ENCODE data around the gene RIPPLY3.
"Not testable (repeated sequence)": the region's sequence is repeated elsewhere in the genome, so short reads cannot be mapped to it uniquely, and the experiment has no call there.

The RIPPLY3 gene

DNA sequence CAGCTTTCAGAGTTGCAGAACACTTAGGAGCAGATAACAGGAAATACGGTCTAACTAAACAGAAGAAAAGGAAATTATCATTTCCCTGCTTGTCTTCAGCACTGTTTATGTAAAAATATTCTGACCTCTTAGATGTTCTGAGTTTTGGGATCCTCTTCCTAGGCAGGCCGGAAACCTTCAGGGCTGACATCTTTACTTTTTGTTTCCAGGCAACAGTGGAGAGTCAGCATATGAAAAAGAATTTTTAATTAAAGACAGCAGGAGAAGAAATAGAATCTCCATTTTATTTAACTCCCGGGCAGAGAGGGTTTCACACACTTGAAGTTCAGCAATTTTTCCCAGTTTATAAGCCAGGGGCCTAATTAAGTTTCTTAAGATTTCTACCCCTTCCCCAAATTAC, 5.1 kb upstream of the RIPPLY3 start:
- no peak overlapping the region; the same call in 1 of the 2 replicates for H2AFZ ChIP-seq (ENCODE audit: low read depth)
- no peaks in the 10 kb centered on the region for H4K20me1 ChIP-seq (ENCODE audit: insufficient read depth)
- H3K4me3 ChIP-seq (IDR thresholded peaks at IDR 0.05; ENCODE audit: insufficient read depth, low read depth, low read length): no peak overlapping the region
- no peaks in the 10 kb centered on the region for H3K79me2 ChIP-seq (ENCODE audit: insufficient read depth, low read depth)
- no peak overlapping the region for H3K4me2 ChIP-seq
- TF ChIP-seq, protein P1, sequence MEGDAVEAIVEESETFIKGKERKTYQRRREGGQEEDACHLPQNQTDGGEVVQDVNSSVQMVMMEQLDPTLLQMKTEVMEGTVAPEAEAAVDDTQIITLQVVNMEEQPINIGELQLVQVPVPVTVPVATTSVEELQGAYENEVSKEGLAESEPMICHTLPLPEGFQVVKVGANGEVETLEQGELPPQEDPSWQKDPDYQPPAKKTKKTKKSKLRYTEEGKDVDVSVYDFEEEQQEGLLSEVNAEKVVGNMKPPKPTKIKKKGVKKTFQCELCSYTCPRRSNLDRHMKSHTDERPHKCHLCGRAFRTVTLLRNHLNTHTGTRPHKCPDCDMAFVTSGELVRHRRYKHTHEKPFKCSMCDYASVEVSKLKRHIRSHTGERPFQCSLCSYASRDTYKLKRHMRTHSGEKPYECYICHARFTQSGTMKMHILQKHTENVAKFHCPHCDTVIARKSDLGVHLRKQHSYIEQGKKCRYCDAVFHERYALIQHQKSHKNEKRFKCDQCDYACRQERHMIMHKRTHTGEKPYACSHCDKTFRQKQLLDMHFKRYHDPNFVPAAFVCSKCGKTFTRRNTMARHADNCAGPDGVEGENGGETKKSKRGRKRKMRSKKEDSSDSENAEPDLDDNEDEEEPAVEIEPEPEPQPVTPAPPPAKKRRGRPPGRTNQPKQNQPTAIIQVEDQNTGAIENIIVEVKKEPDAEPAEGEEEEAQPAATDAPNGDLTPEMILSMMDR (conservative IDR thresholded peaks at IDR 0.05; ENCODE audit: low read depth, low read length): no peak
- no peaks in the 10 kb centered on the region for H3K4me1 ChIP-seq (ENCODE audit: low read depth, poor library complexity, severe bottlenecking)
- H3K27ac ChIP-seq: no peak overlapping the region
- no peaks in the 10 kb centered on the region for H3K36me3 ChIP-seq (ENCODE audit: insufficient read depth)
- no peak overlapping the region for H3K9ac ChIP-seq
- H3K27me3 ChIP-seq (ENCODE audit: insufficient read depth, low read depth): no peaks in the 10 kb centered on the region

DNA sequence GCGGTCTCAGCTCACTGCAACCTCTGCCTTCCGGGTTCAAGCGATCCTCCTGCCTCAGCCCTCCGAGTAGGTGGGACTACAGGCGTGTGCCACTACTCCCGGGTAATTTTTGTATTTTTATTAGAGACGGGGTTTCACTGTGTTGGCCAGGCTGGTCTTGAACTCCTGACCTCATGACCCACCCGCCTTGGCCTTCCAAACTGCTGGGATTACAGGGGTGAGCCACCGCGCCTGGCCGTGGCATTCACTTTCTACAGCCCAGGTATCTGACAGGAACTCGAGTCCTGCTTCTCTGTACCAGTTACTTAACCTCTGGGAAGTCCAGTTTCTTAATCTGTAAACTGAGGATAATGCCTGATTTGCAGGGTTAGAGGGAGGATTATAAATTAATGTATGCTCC, 3.7 kb upstream of the RIPPLY3 start:
- not testable (repeated sequence) for H3K36me3 ChIP-seq (ENCODE audit: insufficient read depth); H3K4me1 ChIP-seq (ENCODE audit: low read depth, poor library complexity, severe bottlenecking); H3K9ac ChIP-seq; H3K27me3 ChIP-seq (ENCODE audit: insufficient read depth, low read depth); H3K79me2 ChIP-seq (ENCODE audit: insufficient read depth, low read depth); H3K4me3 ChIP-seq (IDR thresholded peaks at IDR 0.05; ENCODE audit: insufficient read depth, low read depth, low read length); H3K4me2 ChIP-seq; H4K20me1 ChIP-seq (ENCODE audit: insufficient read depth); H3K27ac ChIP-seq; H2AFZ ChIP-seq (ENCODE audit: low read depth)

DNA sequence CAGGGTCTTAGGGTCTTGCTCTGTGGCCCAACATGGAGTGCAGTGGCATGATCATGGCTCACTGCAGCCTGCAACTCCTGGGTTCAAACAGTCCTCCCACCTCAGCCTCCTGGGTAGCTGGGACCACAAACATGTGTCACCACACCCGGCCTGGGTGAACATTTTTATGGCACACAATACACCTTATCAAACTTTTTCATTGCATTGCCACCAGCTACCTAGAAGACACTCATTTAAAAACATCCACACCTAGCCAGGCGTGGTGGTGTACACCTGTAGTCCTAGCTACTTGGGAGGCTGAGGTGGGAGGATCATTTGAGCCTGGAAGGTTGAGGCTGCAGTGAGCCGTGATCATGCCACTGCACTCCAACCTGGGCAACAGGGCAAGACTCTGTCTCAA, 2.6 kb upstream of the RIPPLY3 start:
- H3K9ac ChIP-seq; H3K4me3 ChIP-seq (IDR thresholded peaks at IDR 0.05; ENCODE audit: insufficient read depth, low read depth, low read length); H4K20me1 ChIP-seq (ENCODE audit: insufficient read depth): not testable (repeated sequence)

DNA sequence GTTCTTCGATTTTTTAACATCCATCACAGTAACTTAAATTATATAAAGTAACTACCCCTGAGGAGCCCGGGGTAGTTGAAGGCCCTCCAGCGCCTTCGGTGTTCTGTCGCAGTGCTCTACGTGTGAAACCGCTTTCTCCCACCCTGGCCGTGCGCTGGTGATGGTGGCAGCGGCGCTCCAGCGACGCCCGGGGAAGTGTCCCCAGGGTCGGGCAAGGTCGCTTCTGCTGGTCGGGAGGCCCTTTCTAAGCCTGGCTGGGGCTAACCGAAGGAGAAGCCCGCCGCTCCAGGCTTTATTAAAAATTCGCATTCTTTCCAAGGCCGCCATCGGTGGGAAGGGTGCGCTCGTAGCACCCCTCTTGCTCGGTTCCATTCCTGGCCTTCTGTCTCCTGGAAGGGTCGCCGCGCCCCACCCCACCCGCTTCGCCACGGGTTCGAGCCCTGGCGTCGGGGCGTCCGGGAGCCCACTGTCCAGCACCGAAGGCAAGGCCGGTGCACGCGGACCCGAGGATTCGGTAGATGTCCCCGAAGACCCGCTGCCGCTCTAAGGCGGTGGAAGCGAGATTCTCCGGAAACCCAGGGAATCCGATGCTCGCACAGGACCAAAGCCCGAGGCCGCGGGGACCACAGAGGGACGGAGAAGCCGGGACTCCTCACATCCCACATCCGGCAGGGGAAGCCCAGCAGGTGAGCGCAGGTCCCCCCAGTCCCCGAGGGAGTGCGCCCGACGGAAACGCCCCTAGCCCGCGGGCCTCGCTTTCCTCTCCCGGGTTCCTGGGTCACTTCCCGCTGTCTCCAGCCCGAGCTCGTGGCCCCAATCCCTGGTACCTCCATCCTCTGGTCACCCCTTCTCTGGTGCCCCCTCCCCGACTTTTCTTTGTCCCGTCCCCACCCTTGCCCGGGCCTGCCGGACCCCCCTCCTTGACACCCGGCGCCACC, 685 bp upstream of the RIPPLY3 start:
- no peak overlapping the region for H3K9ac ChIP-seq
- no peak overlapping the region for H3K4me2 ChIP-seq
- H3K79me2 ChIP-seq (ENCODE audit: insufficient read depth, low read depth): no peaks in the 10 kb centered on the region
- H3K4me3 ChIP-seq (IDR thresholded peaks at IDR 0.05; ENCODE audit: insufficient read depth, low read depth, low read length): no peak overlapping the region
- no peaks in the 10 kb centered on the region for H4K20me1 ChIP-seq (ENCODE audit: insufficient read depth)
- H3K36me3 ChIP-seq (ENCODE audit: insufficient read depth): no peaks in the 10 kb centered on the region
- TF ChIP-seq, protein P1 (conservative IDR thresholded peaks at IDR 0.05; ENCODE audit: low read depth, low read length): no peak
- no peaks in the 10 kb centered on the region for H3K27me3 ChIP-seq (ENCODE audit: insufficient read depth, low read depth)
- H3K4me1 ChIP-seq (ENCODE audit: low read depth, poor library complexity, severe bottlenecking): peaks cover 4% of the 10 kb centered on the region
- no peak overlapping the region for H3K27ac ChIP-seq
- H2AFZ ChIP-seq (ENCODE audit: low read depth): no peak overlapping the region

More for the DNA sequence above, 2.6 kb upstream of the RIPPLY3 start:
- H3K27ac ChIP-seq; H3K27me3 ChIP-seq (ENCODE audit: insufficient read depth, low read depth); H3K36me3 ChIP-seq (ENCODE audit: insufficient read depth); H3K4me1 ChIP-seq (ENCODE audit: low read depth, poor library complexity, severe bottlenecking); H2AFZ ChIP-seq (ENCODE audit: low read depth); H3K79me2 ChIP-seq (ENCODE audit: insufficient read depth, low read depth); H3K4me2 ChIP-seq: not testable (repeated sequence)

DNA sequence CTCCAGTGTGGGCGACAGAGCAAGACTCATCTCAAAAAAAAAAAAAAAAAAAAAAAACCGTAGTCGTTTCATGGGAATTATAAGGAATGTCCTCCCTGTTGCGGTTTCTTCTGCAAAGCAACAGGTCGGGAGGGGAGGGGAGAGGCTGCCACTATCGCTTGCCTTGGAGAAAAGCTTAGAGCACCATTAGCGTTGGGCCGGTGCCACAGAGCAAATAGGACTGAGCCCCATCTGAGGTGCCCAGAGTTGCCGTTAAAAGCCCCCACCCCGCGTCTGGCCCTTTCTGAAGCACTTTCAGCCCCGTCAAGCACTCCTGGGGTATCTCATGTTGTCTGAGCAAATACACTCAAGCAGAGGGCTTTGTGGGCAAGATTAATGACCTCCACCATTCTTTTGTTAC, 2.2 kb downstream of the RIPPLY3 start:
- Histone ChIP-seq H3K79me2 (ENCODE audit: insufficient read depth, low read depth) (no peaks in the 10 kb centered on the region), H3K4me3 (IDR thresholded peaks at IDR 0.05; ENCODE audit: insufficient read depth, low read depth, low read length) (no peak overlapping the region), H3K9ac (no peak overlapping the region), H3K27me3 (ENCODE audit: insufficient read depth, low read depth) (no peaks in the 10 kb centered on the region), H3K4me1 (ENCODE audit: low read depth, poor library complexity, severe bottlenecking) (peaks cover 4% of the 10 kb centered on the region), H3K4me2 (no peak overlapping the region), H2AFZ (ENCODE audit: low read depth) (no peak overlapping the region), H4K20me1 (ENCODE audit: insufficient read depth) (no peaks in the 10 kb centered on the region), H3K27ac (no peak overlapping the region), H3K36me3 (ENCODE audit: insufficient read depth) (no peaks in the 10 kb centered on the region)
- TF ChIP-seq, protein P1 (conservative IDR thresholded peaks at IDR 0.05; ENCODE audit: low read depth, low read length): no peak

Data from KMS-11 (cell line).